Measurements from ENCODE around the gene MAD1L1.

MAD1L1 gene

GRCh38 chr7:2202361-2202761 is 30.4 kb downstream of the MAD1L1 start:
- Histone ChIP-seq H3K36me3 (ENCODE audit: control insufficient read depth, insufficient read depth, low read length) (peaks cover 18% of the 10 kb centered on the region), H3K27me3 (replicated peaks; ENCODE audit: control insufficient read depth, insufficient read depth, low read length, poor library complexity, severe bottlenecking) (no peaks in the 10 kb centered on the region), H3K9me3 (ENCODE audit: control insufficient read depth, low read length) (no peaks in the 10 kb centered on the region), H3K4me3 (ENCODE audit: insufficient read depth, low read depth, low read length, poor library complexity, severe bottlenecking) (no peak overlapping the region), H3K27ac (ENCODE audit: insufficient read depth, low read length, poor library complexity, severe bottlenecking) (no peak overlapping the region), H3K4me1 (ENCODE audit: control insufficient read depth, insufficient read depth, low read length, poor library complexity, severe bottlenecking) (no peaks in the 10 kb centered on the region)
- DNase-seq: no peak

GRCh38 chr7:2201686-2202360 is 30.9 kb downstream of the MAD1L1 start:
- no peak overlapping the region for H3K27ac ChIP-seq (ENCODE audit: insufficient read depth, low read length, poor library complexity, severe bottlenecking)
- H3K27me3 ChIP-seq (replicated peaks; ENCODE audit: control insufficient read depth, insufficient read depth, low read length, poor library complexity, severe bottlenecking): no peaks in the 10 kb centered on the region
- H3K4me3 ChIP-seq (ENCODE audit: insufficient read depth, low read depth, low read length, poor library complexity, severe bottlenecking): no peak overlapping the region
- H3K9me3 ChIP-seq (ENCODE audit: control insufficient read depth, low read length): no peaks in the 10 kb centered on the region
- no peaks in the 10 kb centered on the region for H3K4me1 ChIP-seq (ENCODE audit: control insufficient read depth, insufficient read depth, low read length, poor library complexity, severe bottlenecking)
- H3K36me3 ChIP-seq (ENCODE audit: control insufficient read depth, insufficient read depth, low read length): peaks cover 15% of the 10 kb centered on the region
- DNase-seq: no peak

- peaks cover 16% of the 10 kb centered on the region for H3K36me3 ChIP-seq (ENCODE audit: control insufficient read depth, insufficient read depth, low read length)
- no peak for DNase-seq
- no peak overlapping the region for H3K4me3 ChIP-seq (ENCODE audit: insufficient read depth, low read depth, low read length, poor library complexity, severe bottlenecking)
- no peaks in the 10 kb centered on the region for H3K27me3 ChIP-seq (replicated peaks; ENCODE audit: control insufficient read depth, insufficient read depth, low read length, poor library complexity, severe bottlenecking)
- no peaks in the 10 kb centered on the region for H3K9me3 ChIP-seq (ENCODE audit: control insufficient read depth, low read length)
- H3K4me1 ChIP-seq (ENCODE audit: control insufficient read depth, insufficient read depth, low read length, poor library complexity, severe bottlenecking): no peaks in the 10 kb centered on the region
- no peak overlapping the region for H3K27ac ChIP-seq (ENCODE audit: insufficient read depth, low read length, poor library complexity, severe bottlenecking)
These were observed 31.6 kb downstream of the MAD1L1 start for GRCh38 chr7:2201128-2201527.

GRCh38 chr7:2200584-2200980 is 32.2 kb downstream of the MAD1L1 start:
- no peaks in the 10 kb centered on the region for H3K27me3 ChIP-seq (replicated peaks; ENCODE audit: control insufficient read depth, insufficient read depth, low read length, poor library complexity, severe bottlenecking)
- H3K27ac ChIP-seq (ENCODE audit: insufficient read depth, low read length, poor library complexity, severe bottlenecking): no peak overlapping the region
- no peaks in the 10 kb centered on the region for H3K4me1 ChIP-seq (ENCODE audit: control insufficient read depth, insufficient read depth, low read length, poor library complexity, severe bottlenecking)
- no peaks in the 10 kb centered on the region for H3K9me3 ChIP-seq (ENCODE audit: control insufficient read depth, low read length)
- no peak overlapping the region for H3K4me3 ChIP-seq (ENCODE audit: insufficient read depth, low read depth, low read length, poor library complexity, severe bottlenecking)
- H3K36me3 ChIP-seq (ENCODE audit: control insufficient read depth, insufficient read depth, low read length): peaks cover 18% of the 10 kb centered on the region
- DNase-seq: no peak

- Histone ChIP-seq H3K36me3 (ENCODE audit: control insufficient read depth, insufficient read depth, low read length) (peaks cover 18% of the 10 kb centered on the region), H3K4me3 (ENCODE audit: insufficient read depth, low read depth, low read length, poor library complexity, severe bottlenecking) (no peak overlapping the region), H3K27ac (ENCODE audit: insufficient read depth, low read length, poor library complexity, severe bottlenecking) (no peak overlapping the region), H3K4me1 (ENCODE audit: control insufficient read depth, insufficient read depth, low read length, poor library complexity, severe bottlenecking) (no peaks in the 10 kb centered on the region), H3K27me3 (replicated peaks; ENCODE audit: control insufficient read depth, insufficient read depth, low read length, poor library complexity, severe bottlenecking) (no peaks in the 10 kb centered on the region), H3K9me3 (ENCODE audit: control insufficient read depth, low read length) (no peaks in the 10 kb centered on the region)
- no peak for DNase-seq
These were observed 32.7 kb downstream of the MAD1L1 start for GRCh38 chr7:2199956-2200583.

GRCh38 chr7:2199528-2199927 is 33.2 kb downstream of the MAD1L1 start:
- no peak overlapping the region for H3K4me3 ChIP-seq (ENCODE audit: insufficient read depth, low read depth, low read length, poor library complexity, severe bottlenecking)
- no peaks in the 10 kb centered on the region for H3K9me3 ChIP-seq (ENCODE audit: control insufficient read depth, low read length)
- no peaks in the 10 kb centered on the region for H3K27me3 ChIP-seq (replicated peaks; ENCODE audit: control insufficient read depth, insufficient read depth, low read length, poor library complexity, severe bottlenecking)
- H3K4me1 ChIP-seq (ENCODE audit: control insufficient read depth, insufficient read depth, low read length, poor library complexity, severe bottlenecking): no peaks in the 10 kb centered on the region
- DNase-seq: no peak
- H3K36me3 ChIP-seq (ENCODE audit: control insufficient read depth, insufficient read depth, low read length): peaks cover 18% of the 10 kb centered on the region
- H3K27ac ChIP-seq (ENCODE audit: insufficient read depth, low read length, poor library complexity, severe bottlenecking): no peak overlapping the region

GRCh38 chr7:2198760-2199159 is 34.0 kb downstream of the MAD1L1 start:
- no peak for DNase-seq
- H3K4me3 ChIP-seq (ENCODE audit: insufficient read depth, low read depth, low read length, poor library complexity, severe bottlenecking): no peak overlapping the region
- no peaks in the 10 kb centered on the region for H3K9me3 ChIP-seq (ENCODE audit: control insufficient read depth, low read length)
- no peaks in the 10 kb centered on the region for H3K27me3 ChIP-seq (replicated peaks; ENCODE audit: control insufficient read depth, insufficient read depth, low read length, poor library complexity, severe bottlenecking)
- no peak overlapping the region for H3K27ac ChIP-seq (ENCODE audit: insufficient read depth, low read length, poor library complexity, severe bottlenecking)
- no peaks in the 10 kb centered on the region for H3K4me1 ChIP-seq (ENCODE audit: control insufficient read depth, insufficient read depth, low read length, poor library complexity, severe bottlenecking)
- peaks cover 18% of the 10 kb centered on the region for H3K36me3 ChIP-seq (ENCODE audit: control insufficient read depth, insufficient read depth, low read length)

GRCh38 chr7:2198206-2198605 is 34.5 kb downstream of the MAD1L1 start:
- Histone ChIP-seq H3K9me3 (ENCODE audit: control insufficient read depth, low read length) (no peaks in the 10 kb centered on the region), H3K4me1 (ENCODE audit: control insufficient read depth, insufficient read depth, low read length, poor library complexity, severe bottlenecking) (no peaks in the 10 kb centered on the region), H3K36me3 (ENCODE audit: control insufficient read depth, insufficient read depth, low read length) (peaks cover 18% of the 10 kb centered on the region), H3K4me3 (ENCODE audit: insufficient read depth, low read depth, low read length, poor library complexity, severe bottlenecking) (no peak overlapping the region), H3K27me3 (replicated peaks; ENCODE audit: control insufficient read depth, insufficient read depth, low read length, poor library complexity, severe bottlenecking) (no peaks in the 10 kb centered on the region), H3K27ac (ENCODE audit: insufficient read depth, low read length, poor library complexity, severe bottlenecking) (no peak overlapping the region)
- no peak for DNase-seq

GRCh38 chr7:2197436-2198155 is 35.1 kb downstream of the MAD1L1 start:
- DNase-seq: no peak
- Histone ChIP-seq H3K27ac (ENCODE audit: insufficient read depth, low read length, poor library complexity, severe bottlenecking) (no peak overlapping the region), H3K9me3 (ENCODE audit: control insufficient read depth, low read length) (no peaks in the 10 kb centered on the region), H3K27me3 (replicated peaks; ENCODE audit: control insufficient read depth, insufficient read depth, low read length, poor library complexity, severe bottlenecking) (no peaks in the 10 kb centered on the region), H3K36me3 (ENCODE audit: control insufficient read depth, insufficient read depth, low read length) (peaks cover 18% of the 10 kb centered on the region), H3K4me1 (ENCODE audit: control insufficient read depth, insufficient read depth, low read length, poor library complexity, severe bottlenecking) (no peaks in the 10 kb centered on the region), H3K4me3 (ENCODE audit: insufficient read depth, low read depth, low read length, poor library complexity, severe bottlenecking) (no peak overlapping the region)

All from effector memory CD4-positive, alpha-beta T cell (primary cell).